Medulla oblongata (tissue), 1 donor: ENCODE measurements around the gene DMBX1.

Experiments
- DNase-seq: peaks from one replicate; pipeline ENCODE4 v3.0.0-alpha.2; 2015; ENCODE audit errors: extremely low spot score

Gene DMBX1

DNA sequence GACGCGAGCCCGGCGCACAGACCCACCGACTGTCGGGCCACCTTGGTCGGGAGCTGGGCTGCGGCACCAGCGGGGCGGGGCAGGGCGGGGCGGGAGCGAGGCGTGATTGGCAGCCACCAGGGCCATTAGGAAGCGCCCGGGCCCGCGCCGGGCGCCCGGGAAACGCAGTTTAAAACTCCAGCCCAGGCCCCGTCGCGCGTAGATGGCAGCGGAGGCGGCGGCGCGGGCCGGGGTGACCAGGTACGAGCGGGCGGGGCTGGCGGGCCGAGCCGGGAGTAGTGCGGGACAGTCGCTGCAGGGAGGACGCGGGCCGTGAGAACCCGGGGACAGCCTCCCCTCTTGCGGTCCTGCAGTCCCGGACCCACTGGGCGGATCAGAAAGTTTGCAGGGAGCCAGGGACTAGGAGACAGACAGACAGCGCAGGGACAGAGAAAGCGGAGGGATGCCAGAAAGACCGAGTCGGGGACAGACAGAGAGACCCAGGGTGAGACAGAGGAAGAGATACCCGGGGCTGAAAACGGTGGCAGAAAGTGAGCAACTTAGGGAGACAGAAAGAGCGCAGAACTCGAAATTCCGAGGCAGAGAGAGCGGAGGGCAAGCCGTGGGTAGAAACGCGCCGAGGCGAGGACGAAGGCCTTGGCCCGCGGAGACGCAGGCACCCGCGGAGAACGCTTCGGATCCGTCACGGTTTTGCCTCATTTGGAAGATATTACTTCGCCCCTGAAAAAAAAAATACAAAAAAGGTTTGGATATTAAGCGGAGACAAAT is at the start of gene DMBX1:
Gene DMBX1 (plus strand): TSS at position 199 of the 768 bp plus-strand sequence. CDS start 17,175 bp downstream, outside the sequence.
- DNase-seq: no peak

DNA sequence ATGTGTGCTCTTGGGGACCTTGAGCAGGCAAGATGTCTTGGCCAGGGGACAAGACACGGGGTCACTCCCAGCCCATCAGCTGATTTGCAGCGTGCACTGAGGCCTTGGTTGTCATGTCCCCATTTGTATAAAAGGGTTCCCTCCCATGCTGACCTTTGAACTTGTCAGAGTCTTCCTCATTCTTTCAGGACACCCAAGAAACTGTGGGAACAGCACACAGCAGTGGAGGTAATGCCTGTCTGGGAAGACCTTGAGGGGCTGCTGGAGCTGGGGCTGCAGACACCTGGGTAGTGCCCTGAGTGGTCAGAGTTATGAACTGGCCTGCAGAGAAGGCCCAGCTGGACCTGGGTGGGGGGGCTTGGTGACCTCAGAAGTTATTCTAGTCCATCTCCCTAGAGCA is 49.2 kb upstream of the DMBX1 start:
- no peak for DNase-seq

DNA sequence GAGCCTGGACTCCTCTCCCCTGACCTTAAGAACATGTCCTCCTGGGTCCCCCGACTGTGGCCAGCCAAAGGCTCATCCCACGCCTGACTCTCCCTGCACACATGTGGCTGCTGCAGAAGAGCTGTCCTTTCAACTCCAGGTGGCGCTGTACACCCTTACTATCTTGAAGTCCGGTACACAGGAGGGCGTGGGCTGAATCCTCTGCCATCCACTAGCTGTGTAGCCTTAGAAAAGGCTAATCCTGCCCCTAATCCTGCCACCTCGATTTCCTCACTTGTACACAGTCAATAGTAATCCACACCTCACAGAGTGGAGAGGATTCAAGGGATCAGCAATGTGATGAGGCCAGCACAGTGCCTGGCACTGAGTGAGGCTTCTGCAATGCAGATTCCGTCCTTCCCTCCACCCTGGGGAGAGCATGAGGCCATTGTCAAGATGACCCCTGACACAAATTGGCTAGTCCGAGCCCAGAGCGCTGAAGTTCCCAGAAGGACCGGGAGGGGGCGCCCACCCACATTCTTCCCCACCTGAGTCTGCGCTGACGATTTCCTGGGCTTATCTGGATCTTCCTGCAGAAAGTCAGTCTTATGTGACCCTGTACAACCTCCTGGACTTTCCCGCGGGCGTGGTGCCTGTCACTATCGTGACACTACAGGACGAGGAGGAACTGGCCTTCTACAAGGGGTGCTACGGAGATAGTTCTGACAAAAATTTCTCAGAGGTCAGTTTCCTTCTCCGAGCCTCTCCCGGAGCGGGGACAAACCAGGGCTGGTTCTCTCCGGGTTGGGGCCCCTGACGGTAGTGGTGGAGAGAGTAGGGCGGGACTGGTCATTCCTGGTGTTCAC is 47.1 kb upstream of the DMBX1 start:
- peak; percentile 67 for DNase-seq

DNA sequence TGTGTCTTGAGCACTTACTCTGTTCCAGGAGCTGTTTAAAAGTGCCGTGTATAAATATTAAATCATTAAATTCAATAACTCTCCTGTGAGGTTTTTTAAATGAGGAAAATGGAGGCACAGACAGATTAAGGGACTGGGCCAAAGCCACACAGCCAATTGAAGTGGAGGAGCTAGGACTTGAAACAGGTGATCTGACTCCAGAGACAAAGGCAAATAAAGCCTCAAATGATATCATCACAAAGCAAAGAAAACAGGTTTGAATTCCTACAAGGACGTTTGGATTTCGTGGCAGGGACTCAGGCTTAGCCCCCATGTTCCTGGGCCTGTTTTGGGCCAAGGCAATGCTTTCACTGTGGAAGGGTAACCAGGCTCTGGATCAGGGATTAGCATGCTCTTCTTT is 45.2 kb upstream of the DMBX1 start:
- no peak for DNase-seq

DNA sequence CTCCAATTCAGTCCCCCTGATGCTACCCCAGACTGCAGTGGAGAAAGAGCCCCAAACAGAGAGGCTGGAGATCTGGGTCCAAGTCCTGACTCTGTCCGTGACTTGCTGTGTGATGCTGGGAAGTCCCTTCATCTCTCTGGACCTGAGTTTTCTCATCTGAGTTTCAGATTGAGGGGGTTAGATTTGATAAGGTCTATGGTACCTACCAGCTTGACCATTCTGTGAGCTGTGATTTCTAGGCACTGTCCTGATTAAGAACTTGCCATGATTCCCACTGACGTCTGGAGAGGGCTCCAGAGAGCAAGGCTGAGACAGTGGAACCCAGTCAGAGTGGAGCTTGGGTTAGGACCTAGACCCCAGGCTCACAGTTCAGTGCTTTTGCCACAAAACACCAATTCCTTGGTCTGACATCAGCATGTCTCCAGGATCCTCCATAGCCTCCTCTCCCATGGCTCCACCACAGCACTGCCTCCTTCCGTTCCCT is 43.8 kb upstream of the DMBX1 start:
- no peak for DNase-seq

DNA sequence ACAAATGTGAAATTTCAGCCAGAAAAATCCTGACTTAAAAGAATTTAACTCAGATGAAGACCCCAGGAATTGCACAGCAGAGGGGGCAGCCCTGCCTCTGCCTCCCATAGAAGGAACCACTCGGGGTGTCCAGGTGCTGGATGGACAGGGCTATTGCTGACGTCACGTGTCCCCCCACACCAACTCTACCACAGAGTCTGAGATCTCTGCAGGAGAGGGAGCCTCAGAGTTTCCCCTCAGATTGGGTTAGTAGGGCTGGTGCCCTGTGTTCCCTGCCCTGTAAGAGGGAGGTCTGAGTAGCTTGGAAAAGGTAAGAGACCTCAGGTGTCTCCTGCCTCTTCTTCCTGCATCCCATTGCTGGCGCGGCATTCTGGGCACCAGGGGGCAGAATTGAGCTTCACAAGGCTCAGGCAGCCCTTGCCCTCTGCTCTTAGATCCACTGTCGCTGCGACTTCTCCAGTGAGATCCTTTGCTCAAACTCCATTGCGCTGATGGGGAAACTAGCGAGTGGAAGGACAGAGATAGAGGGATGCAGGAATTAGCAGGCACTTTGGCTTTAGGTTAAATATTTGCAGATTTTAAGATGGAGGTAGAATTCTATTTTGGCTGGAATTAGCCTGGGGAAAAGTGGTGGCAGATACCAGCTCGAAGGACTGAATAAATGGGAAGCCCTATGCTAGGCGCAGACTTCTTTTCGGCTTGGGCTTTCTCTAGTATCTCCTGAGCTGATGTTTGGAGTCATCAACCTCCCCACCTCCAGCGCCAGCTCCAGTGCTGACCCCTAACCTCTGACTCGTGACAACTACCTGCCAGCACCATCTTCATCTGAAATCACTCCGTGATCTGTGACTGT is 42.8 kb upstream of the DMBX1 start:
- DNase-seq: peak; percentile 82

DNA sequence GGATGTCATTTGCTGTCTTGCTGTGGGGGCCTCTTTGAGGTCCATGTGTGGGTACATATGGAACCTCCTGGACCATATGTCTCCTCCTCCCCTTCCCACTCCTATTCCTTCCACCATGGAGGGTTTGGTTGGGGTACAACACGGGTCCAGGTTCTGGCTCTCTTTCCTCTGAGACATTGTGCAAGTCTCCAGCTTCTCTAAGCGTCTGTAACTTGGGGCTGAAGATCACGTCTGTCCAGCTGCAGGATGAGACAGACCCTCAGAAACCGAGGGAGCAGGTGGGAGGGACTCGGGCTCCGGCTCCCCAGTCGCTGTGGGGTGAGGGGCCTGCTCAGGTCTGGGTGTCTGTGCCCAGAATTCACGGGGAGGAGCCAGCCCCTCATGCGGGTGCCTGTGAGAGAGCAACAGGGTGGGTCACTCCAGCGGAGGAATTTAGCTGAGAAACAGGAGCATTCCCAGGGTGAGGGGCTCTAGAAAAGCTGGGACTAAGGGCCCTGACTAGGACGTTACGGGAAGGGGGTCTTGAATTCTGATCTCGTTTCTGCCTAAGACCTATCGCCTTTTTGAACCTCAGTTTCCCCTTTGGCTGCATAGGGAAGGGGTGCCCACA is 42.0 kb upstream of the DMBX1 start:
- DNase-seq: no peak

DNA sequence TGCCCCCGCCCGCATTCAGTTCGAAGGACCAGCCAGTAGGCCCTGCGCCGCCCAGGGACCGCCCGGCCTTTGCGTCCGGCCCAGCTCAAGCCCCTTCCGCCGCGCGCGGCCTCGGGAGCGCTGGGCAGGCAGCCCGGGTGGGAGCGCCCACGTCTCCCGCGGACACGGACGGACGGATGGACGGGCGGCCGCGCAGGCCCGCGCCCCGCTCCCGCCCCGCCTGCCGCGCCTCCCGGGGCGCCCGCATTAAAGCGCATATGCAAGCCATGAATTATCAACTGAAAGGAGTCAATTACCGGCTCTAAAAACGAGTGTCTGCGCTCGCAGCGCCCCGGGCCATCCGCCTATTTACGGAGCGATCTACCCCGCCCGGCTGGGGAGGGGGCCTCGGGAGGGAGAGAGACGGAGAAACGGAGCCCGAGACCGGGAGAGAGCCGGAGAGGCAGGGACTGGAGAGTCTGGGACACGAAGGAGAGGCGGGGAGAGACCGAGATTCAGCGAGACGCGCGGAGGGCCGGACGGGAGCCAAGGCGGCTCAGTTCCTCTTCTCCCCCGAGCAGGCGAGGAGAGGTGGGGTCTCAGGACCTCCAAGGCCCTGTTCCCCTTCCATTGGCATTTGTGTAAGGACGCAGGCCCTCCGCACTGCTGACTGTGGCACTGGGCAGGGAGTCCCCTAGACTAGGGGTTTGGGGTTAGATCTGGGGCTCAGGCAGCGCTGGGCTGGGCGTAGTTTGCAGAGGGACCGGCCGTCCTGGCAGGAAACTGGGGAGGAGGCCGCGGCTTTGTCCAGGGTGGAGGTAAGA is 41.3 kb upstream of the DMBX1 start:
- no peak for DNase-seq

DNA sequence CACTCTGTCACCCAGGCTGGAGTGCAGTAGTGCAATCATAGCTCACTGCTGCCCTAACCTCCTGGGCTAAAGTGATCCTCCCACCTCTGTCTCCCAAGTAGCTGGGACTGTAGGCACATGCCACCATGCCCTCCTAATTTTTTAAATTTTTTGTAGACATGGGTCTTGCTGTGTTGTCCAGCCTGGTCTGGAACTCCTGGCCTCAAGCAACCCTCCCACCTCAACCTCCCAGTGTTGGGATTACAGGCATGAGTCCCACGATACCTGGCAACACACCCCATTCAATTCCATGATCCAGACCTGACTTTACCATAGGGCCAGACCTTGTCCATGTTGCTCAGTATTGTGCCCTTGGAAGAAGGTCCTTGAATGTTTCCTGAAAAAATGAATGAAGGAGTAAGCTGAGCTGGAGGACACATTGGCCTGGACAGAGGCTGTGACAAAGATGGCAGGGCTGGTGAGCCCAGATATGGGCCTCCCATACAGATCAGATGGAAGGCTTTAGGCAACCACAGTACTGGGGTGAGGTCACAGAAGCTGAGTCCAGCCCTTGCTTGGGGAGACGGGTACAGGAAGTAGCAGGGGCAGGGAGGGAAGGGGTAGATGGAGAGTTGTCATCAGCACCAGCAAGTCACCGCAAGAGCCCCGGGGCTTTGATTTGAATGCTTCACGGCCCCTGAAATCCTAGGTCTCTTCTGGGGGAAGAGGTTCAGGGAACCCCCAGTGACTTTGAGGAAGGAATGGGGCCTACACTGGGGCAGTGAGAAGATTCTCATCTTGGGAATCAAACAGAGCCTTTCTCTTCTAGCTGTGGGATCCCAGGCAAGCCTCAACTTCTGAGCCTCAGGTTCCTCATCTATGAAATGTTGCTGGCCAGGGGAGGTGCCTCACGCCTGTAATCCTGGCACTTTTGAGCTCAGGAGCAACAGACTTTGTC is 40.1 kb upstream of the DMBX1 start:
- DNase-seq: no peak

DNA sequence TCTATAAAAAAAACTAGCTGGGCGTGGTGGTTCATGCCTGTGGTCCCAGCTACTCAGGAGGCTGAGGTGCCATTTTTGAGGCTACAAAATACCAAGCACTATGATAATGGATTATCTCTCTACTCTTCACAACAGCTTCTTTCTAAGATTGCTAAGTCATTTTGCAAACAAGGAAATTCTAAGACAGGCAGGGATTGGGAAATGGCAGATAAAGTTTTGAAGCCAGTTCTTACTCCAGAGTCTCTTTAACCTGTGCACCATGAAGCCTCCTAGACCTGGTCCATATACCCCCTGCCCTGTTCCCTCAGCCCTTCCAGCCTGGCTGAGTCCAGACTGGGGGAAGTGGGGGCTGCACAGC is 39.5 kb upstream of the DMBX1 start:
- DNase-seq: no peak

DNA sequence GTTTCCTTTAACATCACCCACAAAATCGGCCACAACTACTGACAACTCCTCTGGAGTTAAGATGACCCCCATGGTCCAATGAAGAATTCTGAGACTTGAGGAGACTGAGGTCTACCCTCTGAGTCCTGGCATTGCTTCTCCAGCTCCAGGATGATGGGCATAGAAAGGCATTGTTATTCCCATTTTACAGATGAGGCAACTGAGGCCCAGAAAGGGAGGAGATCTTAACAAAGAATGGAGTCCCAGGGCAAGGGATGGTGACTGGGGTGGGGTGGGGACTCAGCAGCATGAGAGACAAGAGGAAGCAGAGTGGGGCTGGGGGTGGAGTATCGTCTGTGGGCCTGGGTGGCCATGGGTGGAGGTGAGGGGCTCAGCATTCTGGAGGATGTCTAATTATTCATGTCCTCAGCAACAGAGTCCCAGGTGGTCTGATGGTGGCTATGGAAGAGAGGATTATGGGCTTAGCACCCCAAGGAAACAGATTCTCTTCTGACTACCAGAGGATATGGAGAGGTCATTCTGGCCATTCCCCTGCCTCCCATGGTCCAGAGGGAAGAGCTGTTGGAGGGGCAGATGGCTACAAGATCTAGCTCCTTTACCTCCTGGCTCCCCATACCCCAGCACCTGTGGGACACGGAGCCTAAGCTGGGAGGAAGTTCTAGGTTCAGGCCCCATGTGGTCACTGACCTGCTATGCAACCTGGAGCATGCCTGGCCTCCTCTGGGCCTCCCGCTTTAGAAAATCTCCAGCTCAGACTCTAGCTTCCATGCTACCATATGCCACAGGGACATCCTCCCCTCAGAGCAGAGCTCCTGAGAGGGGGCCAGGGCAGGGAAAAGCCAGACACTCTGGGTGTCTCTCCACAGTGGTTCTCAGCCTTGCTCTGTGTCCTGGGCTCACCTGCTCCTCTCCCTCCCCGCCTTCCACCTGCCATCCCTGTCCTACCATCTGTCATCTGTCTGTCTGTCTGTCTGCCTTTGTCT is 37.4 kb upstream of the DMBX1 start:
- DNase-seq: no peak

DNA sequence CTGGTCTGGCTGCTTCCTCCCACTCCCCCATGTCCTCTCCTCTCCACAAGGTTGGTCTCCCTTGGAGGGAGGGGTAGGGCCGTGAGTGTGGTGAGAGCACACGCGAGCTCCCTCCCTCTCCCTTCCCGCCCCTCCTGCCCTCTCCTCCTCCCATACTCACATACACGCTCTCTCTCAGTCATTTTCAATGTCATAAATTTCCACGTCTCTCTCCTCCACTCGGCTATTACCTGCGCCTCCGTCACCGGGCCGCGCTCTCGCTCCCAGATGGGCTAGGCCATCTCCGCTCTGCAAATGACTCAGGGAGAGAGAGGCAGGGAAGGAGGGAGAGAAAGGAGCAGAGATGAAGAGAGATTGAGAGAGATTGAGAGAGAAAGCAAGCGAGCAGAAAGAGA is 36.7 kb upstream of the DMBX1 start:
- DNase-seq: no peak

DNA sequence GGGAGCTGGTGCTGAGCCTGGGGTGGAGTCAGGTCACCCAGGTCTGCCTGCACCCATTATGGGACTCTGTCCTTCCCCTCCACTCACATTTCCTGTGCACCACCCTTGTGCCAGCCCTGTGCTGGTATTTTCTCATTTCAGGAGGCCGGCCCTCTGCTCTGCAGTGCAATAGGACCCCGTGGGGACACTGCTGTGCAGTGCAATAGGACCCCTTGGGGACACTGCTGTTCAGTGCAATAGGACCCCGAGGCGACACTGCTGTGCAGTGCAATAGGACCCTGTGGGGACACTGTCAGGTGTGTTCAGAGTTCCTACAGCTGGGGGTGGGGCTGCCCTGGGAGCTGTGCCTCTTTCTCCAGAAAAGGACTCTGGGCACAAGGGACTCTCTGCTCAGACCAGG is 36.2 kb upstream of the DMBX1 start:
- DNase-seq: no peak

DNA sequence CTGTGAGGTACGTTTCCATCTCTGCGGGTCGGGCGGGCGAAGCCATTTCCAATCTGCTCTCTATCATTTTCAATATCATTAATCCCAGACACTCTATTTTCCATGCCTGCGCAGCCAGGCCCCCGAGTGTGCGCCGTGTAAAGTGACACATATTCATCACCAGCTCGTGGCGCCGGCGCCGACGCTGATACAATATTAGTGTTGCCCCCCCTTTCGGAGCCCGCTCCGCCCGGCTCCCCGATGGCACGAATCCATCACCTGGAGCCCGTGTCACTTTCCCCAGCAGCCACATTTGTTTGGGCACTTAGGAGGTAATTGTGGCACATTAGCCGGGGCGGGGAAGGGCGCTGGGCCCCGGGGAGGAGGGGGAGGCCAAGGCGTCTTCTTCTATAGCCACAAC is 33.7 kb upstream of the DMBX1 start:
- DNase-seq: no peak

DNA sequence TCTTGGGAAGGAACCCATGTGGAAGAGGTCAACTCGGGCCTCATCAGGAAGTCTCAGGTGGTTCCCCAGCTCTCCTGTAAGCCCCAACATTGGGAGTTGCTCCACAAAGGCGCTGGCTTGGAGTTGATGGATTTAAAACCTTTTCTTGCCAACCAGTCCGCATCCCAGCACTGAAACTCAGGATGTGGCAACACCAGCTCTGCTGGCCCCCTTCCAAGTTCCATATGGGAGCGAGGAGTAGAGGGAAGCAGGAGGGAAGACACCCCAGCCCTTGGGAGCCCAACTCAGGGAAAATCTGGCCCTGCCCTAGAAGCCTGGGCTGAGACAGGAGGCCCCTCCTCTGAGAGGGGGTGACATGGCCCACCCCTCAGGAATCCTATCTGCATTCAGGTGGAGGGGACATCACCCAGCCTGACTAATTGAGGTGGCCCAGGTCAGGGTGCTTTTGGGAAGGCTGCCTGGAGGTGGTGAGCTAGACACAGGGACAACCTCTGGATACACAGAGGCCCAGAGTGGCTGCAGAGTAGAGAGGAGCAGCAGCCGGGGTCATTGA is 33.1 kb upstream of the DMBX1 start:
- no peak for DNase-seq

DNA sequence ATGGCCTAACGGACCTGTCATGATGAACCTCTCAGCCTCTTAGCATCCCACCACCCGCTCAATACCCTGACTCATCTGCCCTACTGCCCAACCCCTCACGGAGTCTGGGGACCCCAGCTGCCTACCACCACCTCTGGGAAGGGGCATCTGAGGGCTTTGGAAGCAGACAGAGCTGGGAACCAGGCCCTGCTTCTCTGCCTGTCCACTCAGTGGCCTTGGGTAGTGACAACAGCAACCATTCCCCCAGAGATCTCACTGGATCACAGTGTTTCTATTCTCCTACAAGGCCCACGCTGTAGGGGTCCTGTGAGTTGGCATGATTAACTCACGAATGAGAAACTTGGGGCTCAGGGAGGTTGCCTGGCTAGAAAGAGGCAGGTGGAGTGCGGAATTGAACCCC is 32.5 kb upstream of the DMBX1 start:
- no peak for DNase-seq

DNA sequence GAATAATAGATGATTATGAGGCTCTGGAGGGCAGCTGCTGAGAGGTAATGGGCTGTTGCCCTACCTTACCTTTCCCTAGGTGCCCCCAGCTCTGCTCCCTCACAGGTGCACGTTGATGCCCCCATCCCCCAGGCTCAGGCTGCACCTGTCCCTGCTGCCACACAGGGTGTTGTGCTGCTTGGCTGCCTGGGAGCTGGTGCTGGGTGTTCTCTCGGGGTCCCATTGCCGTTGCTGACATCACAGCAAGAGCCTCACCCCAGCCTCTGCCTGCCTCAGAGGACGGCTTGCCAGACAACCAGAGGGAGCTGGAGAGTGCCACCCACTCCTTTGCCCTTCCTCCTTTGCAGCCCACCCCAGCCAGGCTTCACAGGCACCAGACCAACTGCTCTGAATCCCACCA is 31.4 kb upstream of the DMBX1 start:
- DNase-seq: no peak

DNA sequence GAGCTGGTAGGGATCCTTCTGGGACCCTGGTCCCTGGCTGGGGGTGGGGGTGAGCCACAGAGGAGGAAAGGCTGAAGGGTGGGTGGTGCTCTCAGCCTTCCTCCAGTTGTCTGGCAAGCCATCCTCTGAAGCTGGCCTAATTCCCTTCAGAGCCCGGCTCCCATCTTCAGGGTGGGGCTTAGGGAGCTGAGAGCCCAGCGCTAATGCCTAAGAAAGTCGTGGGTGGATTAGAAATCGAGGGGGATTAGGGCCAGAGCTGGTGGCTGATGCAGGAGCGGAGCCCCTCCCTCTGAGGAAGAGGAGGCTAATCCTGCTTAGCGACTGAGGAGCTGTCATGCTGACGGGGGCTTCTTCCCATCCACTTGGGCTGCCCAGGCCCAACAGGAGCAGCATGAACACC is 30.8 kb upstream of the DMBX1 start:
- DNase-seq: no peak
